ENCODE measurements around the gene SUSD3.

Gene SUSD3

DNA sequence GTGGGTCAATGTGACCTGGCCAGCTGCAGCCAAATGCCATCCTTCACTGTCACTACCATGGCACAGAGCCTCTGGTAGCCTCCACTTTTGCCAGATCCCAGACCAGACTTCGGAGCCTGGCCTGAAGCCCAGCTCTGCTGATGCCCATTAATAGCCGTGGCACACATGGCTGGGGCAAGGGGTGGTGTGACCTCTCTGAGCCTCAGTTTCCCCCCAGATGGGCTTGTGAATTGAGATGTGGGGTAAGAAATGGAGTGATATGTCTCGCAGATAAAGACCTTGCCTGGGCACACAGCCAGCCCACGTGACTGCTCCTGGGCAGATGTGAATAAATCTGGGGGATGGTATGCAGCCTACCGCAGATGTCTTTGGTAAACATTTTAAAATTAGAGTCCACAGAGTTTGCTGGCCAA, 13.9 kb downstream of the SUSD3 start:
- peak in 2 of 56 donors; percentile 6 to 18 for DNase-seq

DNA sequence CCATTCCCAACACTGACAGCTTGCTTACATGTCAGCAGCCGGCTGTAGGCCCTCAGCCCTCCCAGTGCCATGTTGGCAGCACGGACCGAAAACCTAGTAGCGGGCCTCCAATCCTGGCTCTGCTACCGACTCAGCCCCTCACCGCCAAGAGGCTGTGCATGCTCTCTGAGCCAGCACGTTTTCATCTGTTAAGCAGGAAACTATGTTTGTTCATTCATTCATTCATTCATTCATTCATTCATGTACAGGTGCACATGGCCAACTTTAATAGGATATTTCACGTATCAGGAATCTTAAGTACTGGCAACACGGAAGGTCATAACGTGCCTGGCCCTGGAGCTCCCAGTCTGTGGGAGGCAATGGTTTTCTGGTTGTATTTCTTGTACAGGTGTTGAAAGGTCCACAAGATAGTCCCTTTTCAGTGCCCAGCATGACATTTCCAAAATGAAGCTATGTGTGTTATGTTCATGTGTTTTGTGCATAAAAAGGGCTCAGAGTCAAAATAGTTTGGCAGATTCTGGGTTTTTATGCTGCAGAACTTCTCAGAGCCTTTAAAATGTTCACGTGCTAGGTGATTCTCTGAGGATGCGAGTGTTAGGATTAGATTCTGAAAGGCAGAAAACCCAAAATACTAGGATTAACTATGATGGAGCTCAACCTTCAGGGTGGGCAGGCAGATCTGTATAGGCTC, 17.7 kb downstream of the SUSD3 start:
- DNase-seq: no peak

DNA sequence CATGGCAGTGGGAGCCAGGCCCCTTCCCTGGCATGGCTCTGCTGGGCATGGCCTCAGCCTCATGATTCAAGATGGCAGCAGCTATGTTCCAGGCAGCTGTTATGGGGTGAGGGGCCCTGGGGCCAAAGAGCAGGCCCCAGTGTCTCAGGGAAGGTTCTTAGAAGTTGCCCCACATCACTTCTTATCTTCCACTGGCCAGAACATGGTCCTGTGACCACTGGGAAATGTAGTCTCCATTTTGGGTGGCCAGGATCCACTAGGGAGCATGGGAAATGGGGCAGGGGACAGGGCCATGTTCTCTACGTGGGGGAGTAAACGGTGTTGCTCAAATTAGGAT, 18.3 kb downstream of the SUSD3 start:
- DNase-seq: no peak

DNA sequence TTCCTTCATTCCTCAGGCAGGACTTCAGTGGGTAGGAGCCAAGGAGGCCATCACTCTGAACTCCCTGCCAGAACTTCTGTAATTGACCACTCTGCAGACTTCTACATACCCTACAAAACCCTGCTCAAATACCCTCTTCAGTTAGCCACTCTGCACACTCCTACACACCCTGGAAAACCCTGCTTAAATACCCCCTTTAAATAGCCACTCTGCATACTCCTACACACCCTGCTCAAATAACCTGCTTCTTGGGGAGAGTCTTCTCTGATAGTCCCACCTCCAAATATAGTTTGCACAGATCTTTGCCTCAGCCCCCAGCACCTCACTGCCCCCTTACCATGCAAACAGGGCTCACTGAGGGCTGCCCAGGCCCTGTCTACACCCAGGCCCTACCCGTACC, 18.9 kb downstream of the SUSD3 start:
- DNase-seq: no peak

DNA sequence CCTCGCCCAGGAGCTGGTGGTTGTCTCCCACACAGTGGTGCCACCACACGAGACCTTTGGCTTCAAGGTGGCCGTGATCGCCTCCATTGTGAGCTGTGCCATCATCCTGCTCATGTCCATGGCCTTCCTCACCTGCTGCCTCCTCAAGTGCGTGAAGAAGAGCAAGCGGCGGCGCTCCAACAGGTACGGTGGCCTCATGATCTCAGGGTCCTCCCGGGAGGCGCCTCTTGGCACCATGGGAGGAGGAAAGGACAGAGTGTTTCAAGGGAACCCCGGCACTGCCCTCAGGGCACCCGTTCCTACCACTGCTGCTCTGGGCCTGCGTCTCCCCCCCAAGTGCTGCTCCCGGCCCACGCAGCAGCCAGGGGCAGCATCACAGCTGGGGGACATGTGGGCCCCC, 19.3 kb downstream of the SUSD3 start:
- no peak for DNase-seq

DNA sequence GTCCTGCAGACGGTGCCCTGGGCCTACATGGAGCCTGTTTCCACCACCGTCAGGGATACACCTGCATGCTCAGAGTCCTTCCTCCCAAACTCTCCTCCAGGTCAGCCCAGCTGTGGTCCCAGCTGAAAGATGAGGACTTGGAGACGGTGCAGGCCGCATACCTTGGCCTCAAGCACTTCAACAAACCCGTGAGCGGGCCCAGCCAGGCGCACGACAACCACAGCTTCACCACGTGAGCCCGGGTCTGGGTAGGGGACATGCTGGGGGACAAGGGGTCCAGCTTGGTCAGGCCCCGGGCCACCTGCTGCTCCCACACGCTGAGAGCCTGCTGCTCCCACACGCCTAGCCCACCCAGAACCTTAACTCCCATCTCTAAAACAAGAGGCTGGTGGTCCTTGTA, 20.9 kb downstream of the SUSD3 start:
- DNase-seq: no peak

DNA sequence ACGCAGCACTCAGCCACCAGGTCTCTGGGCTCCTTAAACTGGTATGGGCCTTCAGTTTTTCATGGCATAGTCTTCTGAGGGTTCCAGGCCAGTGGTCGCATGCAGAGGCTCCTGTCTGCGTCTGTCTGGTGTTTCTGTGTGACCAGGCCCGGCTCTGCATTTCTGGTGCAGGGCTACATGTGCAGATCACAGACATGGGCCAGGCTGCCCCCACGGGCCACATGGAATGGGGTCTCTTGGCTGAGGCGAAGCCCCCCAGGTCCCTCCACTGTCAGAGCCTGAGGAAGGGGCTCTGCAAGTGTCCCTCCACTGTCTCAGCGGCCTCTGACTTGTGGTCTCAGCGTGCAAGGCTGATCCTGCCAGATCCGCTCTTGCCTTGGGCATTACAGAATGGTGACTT, 21.9 kb downstream of the SUSD3 start:
- no peak for DNase-seq

DNA sequence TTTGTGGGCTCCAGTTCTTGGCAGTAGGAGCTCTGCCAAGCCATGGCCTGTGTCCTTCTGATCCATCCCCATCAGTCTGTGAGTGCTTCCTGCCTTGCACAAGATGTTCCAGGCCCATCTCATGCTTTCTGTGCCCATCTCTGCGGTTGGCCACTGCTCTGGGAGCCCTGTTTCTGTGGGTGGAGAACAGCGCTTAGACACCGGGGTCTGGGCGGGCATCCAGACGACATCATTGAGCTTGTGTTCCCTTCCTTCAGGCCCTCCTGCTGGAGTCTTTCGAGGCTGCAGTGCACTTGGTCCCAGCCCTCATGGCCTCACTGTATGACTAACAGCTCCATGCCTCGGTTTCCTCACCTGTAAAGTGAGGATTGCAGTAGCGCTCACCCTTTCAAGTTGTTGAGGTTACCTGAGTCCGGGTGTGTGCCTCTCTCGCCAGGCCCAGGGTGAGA, 22.6 kb downstream of the SUSD3 start:
- peak in 2 of 56 donors; percentile 14 to 25 for DNase-seq

DNA sequence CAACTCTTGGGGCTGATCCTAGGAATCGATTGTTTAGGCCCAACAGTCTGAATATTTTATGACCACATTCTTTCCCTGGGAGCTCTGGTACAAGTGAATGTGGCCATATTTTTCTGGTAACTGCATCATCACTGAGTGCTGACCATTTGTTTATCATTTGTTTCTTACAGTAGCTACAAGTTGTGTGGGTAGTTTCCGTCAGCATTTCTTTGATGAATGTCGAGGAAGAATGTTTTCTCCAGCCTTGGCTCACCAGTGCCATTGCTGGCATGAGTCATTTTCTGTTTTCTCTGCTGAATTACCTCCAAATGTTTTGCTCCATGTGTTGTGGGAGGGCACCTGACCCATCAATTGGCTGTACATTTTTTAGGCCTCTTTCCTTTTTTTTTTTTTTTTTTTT, 23.4 kb downstream of the SUSD3 start:
- no peak for DNase-seq

DNA sequence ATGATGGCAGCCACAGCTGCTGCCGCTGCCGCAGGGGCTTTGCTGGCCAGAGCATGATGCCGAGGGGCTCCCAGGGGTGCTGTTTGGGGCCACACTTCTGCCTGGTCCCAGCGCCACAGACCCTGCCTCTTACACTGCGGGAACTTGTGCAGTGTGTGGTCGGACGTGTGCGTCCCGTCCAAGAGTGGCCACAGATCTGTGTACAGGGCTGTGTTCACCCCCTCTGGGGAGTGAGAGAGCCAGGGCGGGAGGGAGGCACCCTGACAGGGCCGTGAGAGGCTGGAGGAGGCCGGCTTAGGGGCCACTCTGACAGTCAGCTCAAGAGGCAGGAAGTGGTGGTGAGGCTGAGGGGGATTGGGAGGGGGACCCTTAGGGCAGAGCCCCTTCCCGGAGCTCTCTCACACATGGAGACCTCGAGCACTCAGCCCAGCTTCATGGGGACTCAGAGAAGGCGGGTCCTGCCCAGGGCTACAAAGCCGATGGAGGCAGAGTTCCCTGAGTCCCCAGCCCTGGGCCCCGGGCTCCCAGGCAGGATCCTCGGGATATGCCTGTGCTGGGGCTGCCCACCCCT, 24.4 kb downstream of the SUSD3 start:
- no peak for DNase-seq

DNA sequence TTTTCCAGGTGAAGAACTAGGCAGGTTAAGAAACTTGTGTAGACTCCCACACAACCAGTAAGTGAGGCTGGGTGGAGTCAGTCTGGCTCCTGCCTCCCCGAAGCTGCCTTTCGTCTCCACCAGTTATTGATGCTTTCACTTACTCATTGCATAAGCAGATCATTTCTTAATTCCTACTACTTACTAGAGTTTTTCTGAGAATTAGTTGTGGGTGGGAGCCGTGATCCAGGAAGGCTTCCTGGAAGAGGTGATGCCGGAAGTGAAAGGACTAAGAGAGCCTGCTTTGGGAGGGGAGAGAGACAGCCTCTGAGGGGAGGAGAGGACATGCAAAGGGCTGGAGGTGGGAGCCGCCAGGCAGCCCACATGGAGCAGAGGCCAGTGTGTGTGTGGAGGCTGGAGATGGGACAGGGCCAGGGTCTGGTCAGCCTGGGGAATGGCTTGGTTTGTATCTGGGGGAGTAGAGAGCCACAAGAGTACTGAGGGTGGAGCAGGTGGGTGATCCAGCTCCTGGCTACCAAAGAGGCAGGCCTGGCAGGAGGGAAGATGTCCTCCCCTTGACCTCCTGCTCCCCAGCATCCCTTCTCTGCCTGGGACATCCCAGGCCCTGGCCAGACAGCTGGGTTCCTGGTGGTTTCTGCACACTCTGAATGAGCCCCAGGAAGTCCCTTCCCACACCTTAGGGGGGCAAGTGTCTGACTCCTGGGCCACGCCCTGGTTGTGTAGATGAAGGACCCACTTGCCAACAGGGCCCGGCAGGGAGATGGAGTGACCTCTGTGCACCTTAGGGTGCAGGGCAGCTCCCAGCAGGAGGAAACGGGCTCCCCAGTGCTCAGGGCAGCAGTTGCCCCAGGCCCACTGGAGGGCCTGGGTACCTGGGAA, 25.3 kb downstream of the SUSD3 start:
- DNase-seq: no peak

DNA sequence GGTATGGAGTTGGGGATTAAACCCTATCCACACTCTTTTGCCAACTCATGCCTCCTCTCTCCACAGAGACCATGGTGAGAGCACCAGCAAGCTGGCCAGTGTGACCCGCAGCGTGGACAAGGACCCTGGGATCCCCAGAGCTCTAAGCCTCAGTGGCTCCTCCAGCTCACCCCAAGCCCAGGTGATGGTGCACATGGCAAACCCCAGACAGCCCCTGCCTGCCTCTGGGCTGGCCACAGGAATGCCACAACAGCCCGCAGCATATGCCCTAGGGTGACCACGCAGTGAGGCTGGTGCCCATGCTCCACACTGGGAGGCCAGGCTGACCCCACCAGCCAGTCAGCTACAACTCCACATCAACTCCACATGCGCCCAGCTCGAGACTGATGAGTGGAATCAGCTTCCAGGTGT, 26.0 kb downstream of the SUSD3 start:
- DNase-seq: no peak

DNA sequence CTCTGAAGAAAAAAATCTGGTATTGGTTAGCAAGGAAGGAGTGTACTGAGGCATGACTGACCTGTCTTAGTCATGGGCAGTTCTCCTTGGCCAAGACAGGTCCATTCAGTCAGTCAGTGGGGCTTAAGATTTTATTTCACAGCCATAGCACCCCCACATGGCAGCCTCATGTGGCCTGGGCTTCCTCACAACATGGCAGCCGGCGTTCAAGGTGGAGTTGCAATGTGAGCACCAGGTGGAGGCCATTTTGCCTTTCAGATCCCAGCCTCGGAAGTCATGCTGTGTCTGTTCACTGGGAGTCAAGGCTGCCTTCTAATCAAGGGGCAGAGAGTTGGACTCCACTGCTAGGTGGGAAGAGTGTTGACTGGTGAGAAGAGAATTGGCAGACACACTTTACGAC, 27.2 kb downstream of the SUSD3 start:
- no peak for DNase-seq

DNA sequence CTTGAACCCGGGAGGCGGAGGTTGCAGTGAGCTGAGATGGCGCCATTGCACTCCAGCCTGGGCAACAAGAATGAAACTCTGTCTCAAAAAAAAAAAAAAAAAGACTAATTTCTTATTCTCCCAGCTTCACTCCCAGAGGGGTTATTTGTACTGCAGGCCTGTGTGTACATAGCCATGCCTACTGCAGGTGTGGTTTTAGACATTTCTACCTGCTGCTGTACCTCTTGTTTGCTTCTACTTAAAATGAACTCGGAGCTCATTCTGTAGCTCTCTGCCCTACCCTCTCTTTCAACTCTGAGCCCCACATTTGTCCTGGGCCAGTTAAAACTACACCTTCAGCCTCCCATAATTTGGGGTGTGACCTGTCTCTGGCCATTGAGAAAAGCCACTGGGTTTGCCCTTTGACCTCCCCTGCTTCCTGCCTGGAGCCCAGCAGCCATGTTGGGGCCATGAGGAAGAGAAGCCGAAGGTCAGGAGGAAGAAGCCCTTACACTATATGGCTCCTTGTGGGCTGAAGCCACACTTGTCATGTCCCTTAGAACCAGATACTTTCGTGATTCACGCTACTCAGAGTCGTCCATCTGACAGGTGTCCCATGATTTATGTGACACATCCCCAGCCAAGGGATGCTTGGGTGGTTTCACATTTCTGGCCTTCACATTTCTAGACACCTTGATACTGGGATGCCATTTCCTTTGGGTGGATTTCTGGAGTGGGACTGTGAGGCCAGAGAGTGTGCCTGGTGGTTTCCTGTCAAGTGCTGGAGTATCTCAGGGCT, 28.1 kb downstream of the SUSD3 start:
- DNase-seq: no peak

DNA sequence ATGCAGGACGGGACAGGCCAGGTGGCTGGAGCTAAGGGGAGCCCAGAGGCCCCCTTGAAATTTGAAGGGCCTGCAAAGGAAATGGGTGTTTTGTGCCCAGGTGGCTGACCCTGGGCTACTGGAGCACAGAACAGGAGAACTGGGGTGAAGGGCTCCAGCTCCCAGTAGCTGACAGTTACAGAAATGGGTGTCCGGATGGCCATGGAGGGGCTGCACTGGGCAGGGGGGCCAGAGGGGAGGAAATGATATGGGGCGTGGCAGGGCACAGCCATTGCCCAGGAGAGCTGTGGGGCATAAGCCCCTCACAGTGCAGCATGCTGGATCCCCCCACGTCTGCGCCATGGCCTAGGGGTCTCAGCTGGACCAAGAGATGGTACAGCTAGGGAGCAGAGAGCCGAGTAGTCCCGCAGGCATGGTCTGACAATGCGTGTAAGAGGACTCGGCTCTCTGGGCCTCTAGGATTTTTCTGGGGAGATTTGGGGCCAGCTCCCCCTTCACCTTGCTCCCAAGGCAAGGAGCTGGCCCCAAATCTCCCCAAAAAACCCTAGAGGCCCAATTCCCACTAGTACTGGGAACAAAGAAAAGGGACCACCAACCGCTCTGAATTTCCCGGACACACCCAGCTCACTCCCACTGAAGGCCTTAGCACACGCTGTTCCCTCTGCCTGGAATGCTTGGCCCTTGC, 29.6 kb downstream of the SUSD3 start:
- no peak for DNase-seq

DNA sequence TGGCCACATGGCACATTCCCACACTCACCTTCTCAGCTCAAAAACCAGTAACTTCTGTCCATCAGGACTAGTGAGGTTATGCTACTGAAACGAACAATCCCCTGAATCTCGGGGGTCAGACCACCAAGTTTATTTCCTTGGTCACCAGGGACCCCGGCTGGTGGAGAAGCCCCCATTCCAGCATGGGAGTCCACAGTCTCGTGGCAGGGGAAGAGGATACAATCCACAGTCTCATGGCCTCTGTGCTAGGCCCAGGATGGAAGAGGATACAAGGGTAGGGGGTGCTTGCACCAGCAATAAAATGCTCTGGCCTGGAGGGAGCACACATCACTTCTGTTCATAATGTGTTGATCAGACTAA, 30.1 kb downstream of the SUSD3 start:
- no peak for DNase-seq

DNA sequence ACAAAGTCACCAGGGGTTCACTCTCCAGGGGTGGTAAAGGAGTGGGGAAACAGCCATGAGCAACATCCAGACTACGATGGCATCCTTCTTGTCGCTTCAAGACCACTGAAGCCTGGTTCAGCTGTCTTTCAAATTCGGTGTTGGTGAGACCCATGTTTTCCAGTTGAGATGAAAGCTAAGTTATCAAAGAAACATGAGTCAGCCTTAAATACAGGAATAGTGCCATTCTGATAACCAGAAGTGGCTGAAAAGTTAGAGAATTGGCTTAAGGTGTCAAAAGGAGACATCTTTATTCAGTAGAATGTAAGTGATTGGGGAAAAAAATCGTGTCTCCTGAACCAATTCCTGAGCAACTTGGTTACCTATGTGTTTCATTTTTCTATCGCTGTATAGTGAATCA, 30.5 kb downstream of the SUSD3 start:
- no peak for DNase-seq

DNA sequence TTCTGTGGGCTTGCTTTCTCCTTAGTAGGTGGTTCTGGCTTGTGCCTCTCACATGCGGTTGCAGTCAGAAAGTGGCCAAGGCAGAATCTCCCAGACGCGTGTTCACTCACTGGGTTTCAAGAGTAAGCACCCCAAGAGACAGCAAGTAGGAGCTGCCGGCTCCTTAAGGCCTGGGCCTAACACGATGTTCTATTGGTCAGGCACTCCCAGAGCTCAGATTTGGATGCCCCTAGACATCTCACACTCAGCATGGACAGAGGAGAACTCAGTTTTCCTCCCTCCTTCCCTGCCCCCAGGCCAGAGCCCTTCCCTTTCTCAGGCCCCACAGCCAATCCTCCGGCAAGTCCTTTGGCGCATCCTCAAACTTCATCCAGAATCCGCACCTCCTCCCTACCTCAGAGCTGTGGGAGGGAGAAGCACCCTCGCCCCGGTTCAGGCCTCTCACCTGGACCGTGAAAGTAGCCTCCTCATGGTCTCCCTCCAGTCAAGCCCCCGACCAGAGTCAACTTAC, 31.0 kb downstream of the SUSD3 start:
- no peak for DNase-seq

DNA sequence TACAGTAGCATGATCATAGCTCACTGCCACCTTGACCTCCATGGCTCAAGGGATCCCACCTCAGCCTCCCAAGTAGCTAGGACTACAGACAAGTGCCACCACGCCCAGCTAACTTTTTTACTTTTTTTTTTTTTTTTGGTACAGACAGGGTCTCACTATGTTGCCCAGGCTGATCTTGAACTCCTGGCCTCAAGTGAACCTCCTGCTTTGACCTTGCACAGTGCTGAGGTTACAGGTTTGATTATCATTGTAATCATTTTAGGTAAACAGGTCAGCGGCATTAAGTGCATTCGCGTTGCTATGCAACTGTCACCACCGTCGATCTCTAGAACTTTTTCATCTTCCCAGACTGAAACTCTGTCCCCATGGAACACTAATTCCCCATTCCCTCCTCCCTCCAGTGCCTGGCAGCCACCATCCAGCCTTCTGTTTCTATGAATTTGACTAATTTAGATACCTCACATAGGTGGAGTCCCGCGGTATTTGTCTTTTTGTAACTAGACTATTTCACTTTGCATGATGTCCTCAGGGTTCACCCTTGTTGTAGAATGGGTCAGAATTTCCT, 31.7 kb downstream of the SUSD3 start:
- DNase-seq: no peak

DNA sequence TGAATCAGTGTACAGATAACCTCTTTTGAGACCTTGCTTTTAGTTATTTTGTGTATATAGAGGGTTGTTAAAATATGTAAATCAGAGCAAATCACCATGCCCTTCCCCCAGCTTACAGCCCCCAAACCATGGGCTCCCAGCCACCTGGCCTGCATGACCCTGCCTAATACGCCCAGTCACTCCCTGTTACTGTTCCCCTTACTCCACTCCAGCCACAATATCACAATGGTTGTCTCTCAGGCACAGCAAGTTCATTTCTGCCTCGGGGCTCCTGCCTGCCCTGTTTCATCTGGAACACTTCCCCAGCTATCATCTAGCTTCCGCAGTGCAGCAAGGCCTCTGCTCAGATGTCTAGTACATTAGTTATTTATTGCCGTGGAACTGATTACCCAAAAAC, 32.6 kb downstream of the SUSD3 start:
- no peak for DNase-seq

Measured in nucleus accumbens (tissue), 56 donors.